HFFc6 (cell line): ENCODE measurements around the gene RBKS. TPM values are rescaled to one million over a fixed set of nuclear protein-coding genes. Genes with fewer than 3 reads are reported as not detected.
"Not testable (repeated sequence)": the region's sequence is repeated elsewhere in the genome, so short reads cannot be mapped to it uniquely, and the experiment has no call there.

ENCODE experiments used
- DNase-seq: peaks from one replicate; pipeline ENCODE4 v3.0.0-alpha.2; 2018
- H3K27ac Mint-ChIP-seq: 2 replicates; pipeline ENCODE4 v1.8.0; 2020; ENCODE audit warnings: mild to moderate bottlenecking, mixed read lengths
- H3K27me3 Mint-ChIP-seq: 2 replicates; pipeline ENCODE4 v1.8.0; 2021; ENCODE audit warnings: mild to moderate bottlenecking, moderate library complexity, mixed read lengths; ENCODE audit not compliant: insufficient read depth
- H3K36me3 Mint-ChIP-seq: 2 replicates; pipeline ENCODE4 v1.8.0; 2021; ENCODE audit warnings: low read depth, mixed read lengths
- H3K4me1 Mint-ChIP-seq: 2 replicates; pipeline ENCODE4 v1.8.0; 2020; ENCODE audit warnings: low read depth, mixed read lengths
- H3K4me3 Mint-ChIP-seq: 2 replicates; pipeline ENCODE4 v1.8.0; 2020; ENCODE audit warnings: mild to moderate bottlenecking, moderate library complexity, mixed read lengths
- H3K9me3 Mint-ChIP-seq: 2 replicates; pipeline ENCODE4 v1.8.0; 2020; ENCODE audit warnings: mild to moderate bottlenecking, mixed read lengths
- total RNA-seq, 6 experiments: library from RNA; stranded (reverse); fragmentation: NEBNext Ultra II Directional; extraction: Animal tissue kit (Norgen Biotek cat#: 25700); gene quantifications; 2 replicates in 1 of 6; 3 replicates in 5 of 6; pipeline ENCODE4 v1.2.3, GENCODE V29; 2021
- TF ChIP-seq, protein P1 (sequence below): fragments of 200-600 bp; sonication (generic); IDR thresholded peaks from 2 replicates; pipeline ENCODE4 v1.5.0; 2021; ENCODE audit warnings: antibody characterized with exemption, mild to moderate bottlenecking

The RBKS gene
- total RNA-seq, 6 experiments from 2014 or later = 1.8 to 3.1 (median 2.7) TPM

DNA sequence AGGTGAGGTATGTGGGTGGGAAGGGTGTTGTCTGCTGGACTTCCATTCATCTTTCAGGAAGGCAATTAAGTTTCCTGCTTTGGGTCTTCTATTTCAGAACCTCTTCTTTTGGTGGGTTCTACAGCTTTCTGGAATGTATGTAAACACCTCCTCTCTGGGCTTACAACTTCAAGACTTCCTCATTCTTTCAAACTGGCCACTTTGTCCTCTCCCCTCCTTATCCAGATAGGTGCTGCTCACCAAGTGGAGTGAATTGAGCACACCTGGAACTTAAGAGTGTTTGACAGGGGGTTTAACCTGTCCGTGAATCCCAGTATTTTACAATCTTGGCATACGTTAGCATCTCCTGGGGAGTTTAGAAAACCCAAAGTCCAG, 123.9 kb downstream of the RBKS start:
- Mint-ChIP-seq H3K27me3 (peaks cover 2% of the 10 kb centered on the region), H3K4me3 (no peak overlapping the region), H3K4me1 (peaks cover 32% of the 10 kb centered on the region), H3K27ac (no peak overlapping the region), H3K36me3 (no peaks in the 10 kb centered on the region), H3K9me3 (no peaks in the 10 kb centered on the region)
- TF ChIP-seq, protein P1, sequence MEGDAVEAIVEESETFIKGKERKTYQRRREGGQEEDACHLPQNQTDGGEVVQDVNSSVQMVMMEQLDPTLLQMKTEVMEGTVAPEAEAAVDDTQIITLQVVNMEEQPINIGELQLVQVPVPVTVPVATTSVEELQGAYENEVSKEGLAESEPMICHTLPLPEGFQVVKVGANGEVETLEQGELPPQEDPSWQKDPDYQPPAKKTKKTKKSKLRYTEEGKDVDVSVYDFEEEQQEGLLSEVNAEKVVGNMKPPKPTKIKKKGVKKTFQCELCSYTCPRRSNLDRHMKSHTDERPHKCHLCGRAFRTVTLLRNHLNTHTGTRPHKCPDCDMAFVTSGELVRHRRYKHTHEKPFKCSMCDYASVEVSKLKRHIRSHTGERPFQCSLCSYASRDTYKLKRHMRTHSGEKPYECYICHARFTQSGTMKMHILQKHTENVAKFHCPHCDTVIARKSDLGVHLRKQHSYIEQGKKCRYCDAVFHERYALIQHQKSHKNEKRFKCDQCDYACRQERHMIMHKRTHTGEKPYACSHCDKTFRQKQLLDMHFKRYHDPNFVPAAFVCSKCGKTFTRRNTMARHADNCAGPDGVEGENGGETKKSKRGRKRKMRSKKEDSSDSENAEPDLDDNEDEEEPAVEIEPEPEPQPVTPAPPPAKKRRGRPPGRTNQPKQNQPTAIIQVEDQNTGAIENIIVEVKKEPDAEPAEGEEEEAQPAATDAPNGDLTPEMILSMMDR = no peak
- DNase-seq = no peak

GRCh38 chr2:27765621-27766286, 124.4 kb downstream of the RBKS start:
- H3K27ac Mint-ChIP-seq = no peak overlapping the region
- H3K27me3 Mint-ChIP-seq = peaks cover 2% of the 10 kb centered on the region
- no peaks in the 10 kb centered on the region for H3K36me3 Mint-ChIP-seq
- no peaks in the 10 kb centered on the region for H3K9me3 Mint-ChIP-seq
- peaks cover 32% of the 10 kb centered on the region for H3K4me1 Mint-ChIP-seq
- no peak for DNase-seq
- TF ChIP-seq, protein P1 = no peak
- no peak overlapping the region for H3K4me3 Mint-ChIP-seq

GRCh38 chr2:27764526-27764925, 125.7 kb downstream of the RBKS start:
- not testable (repeated sequence) for H3K9me3 Mint-ChIP-seq, H3K27me3 Mint-ChIP-seq, H3K27ac Mint-ChIP-seq, H3K4me3 Mint-ChIP-seq, DNase-seq, H3K36me3 Mint-ChIP-seq
- H3K4me1 Mint-ChIP-seq = peaks cover 39% of the 10 kb centered on the region

DNA sequence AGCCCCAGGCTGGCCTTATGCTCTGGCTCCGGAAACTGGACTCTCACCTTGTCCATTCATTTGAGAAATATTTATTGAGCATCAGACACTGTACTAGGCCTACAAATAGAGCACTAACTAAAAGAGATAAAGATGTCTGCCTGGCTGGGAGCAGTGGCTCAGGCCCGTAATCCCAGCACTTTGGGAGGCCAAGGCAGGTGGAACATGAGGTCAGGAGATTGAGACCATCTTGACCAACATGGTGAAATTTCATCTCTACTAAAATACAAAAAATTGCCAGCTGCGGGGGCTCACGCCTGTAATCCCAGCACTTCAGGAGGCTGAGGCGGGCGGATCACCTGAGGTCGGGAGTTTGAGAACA, 126.3 kb downstream of the RBKS start:
- no peak overlapping the region for H3K4me3 Mint-ChIP-seq

GRCh38 chr2:27762951-27763906, 127.0 kb downstream of the RBKS start:
- Mint-ChIP-seq H3K4me1 (peaks cover 39% of the 10 kb centered on the region), H3K9me3 (no peaks in the 10 kb centered on the region), H3K36me3 (no peaks in the 10 kb centered on the region), H3K27me3 (peaks cover 2% of the 10 kb centered on the region), H3K4me3 (no peak overlapping the region), H3K27ac (peak overlapping the region; percentile 93)
- TF ChIP-seq, protein P1 = no peak
- DNase-seq = peak; percentile 23

More for the DNA sequence above, 126.3 kb downstream of the RBKS start:
- peaks cover 2% of the 10 kb centered on the region for H3K27me3 Mint-ChIP-seq
- no peak overlapping the region; the same call in 1 of the 2 replicates for H3K27ac Mint-ChIP-seq
- no peaks in the 10 kb centered on the region for H3K36me3 Mint-ChIP-seq
- DNase-seq = no peak
- H3K4me1 Mint-ChIP-seq = peaks cover 39% of the 10 kb centered on the region
- no peaks in the 10 kb centered on the region for H3K9me3 Mint-ChIP-seq
- TF ChIP-seq, protein P1 = no peak
